ENCODE measurements around the gene TSPEAR.

- TF ChIP-seq CTCF (conservative IDR thresholded peaks at IDR 0.05; ENCODE audit: low read length) (no peak), EZH2phosphoT487 (IDR thresholded peaks at IDR 0.05; ENCODE audit: borderline replicate concordance, low read depth, low read length) (no peak)
These were observed 197.2 kb downstream of the TSPEAR start for GRCh38 chr21:44514218-44514520.

Measured in OCI-LY7 (cell line).